Endothelial cell of umbilical vein (primary cell): ENCODE data around the gene COPS7A. TPM values are rescaled to one million over a fixed set of nuclear protein-coding genes. Genes with fewer than 3 reads are reported as not detected.

Experiments
- BruUV-seq: library from RNA; stranded (reverse); fragments of 400-500 nt; replicated peaks from 2 replicates; lab custom pipeline; 2021; lab: Mats Ljungman, UMichigan
- CTCF ChIA-PET: fragments of 300-600, 350-600 bp; sonication (Branson Sonifier 250); formaldehyde crosslinking; loops from one replicate; lab custom pipeline; 2021; ENCODE audit warnings: antibody characterized with exemption, inconsistent platforms; lab: Charles Lee
- POLR2A ChIA-PET: fragments of 300-600, 350-600 bp; sonication (Branson Sonifier 250); formaldehyde crosslinking; loops from one replicate; lab custom pipeline; 2021; ENCODE audit warnings: antibody characterized with exemption, inconsistent platforms; lab: Charles Lee
- DNase-seq: peaks from one replicate; pipeline ENCODE4 v3.0.0-alpha.2; 2011; ENCODE audit warnings: low read depth, low spot score
- FAIRE-seq: peaks from 2 replicates; lab custom pipeline; 2011; peaks lifted over from hg19 to GRCh38; lab: Jason Lieb, UNC
- H2AFZ ChIP-seq: 2 replicates; pipeline ENCODE4 v1.6.0; 2012; ENCODE audit warnings: low read depth, low read length, control low read depth, inconsistent platforms
- H3K27ac ChIP-seq: 2 replicates; pipeline ENCODE4 v1.5.1; 2011; ENCODE audit warnings: low read depth, mild to moderate bottlenecking, control low read depth, low read length, moderate library complexity; ENCODE audit not compliant: insufficient read depth
- H3K27me3 ChIP-seq, 2 experiments: 2 replicates each; pipeline versions ENCODE4 v1.6.0 to v1.6.1; 2011; ENCODE audit warnings: low read length in 2 of 2, mixed read lengths in 1 of 2; ENCODE audit not compliant: control insufficient read depth in 2 of 2, insufficient read depth in 2 of 2
- H3K36me3 ChIP-seq, 2 experiments: 2 replicates in 1 of 2; 3 replicates in 1 of 2; pipeline ENCODE4 v1.5.1; 2011; ENCODE audit warnings: low read length in 2 of 2, mild to moderate bottlenecking in 1 of 2, moderate library complexity in 1 of 2; ENCODE audit not compliant: control insufficient read depth in 2 of 2, insufficient read depth in 2 of 2; ENCODE audit errors: extremely low read depth in 1 of 2
- H3K4me1 ChIP-seq: 3 replicates; pipeline ENCODE4 v1.5.1; 2011; ENCODE audit warnings: mild to moderate bottlenecking, low read length; ENCODE audit not compliant: control insufficient read depth, insufficient read depth; ENCODE audit errors: extremely low read depth
- H3K4me2 ChIP-seq: 2 replicates; pipeline ENCODE4 v1.6.1; 2011; ENCODE audit warnings: low read length, control low read depth, mixed read lengths; ENCODE audit not compliant: insufficient read depth
- H3K4me3 ChIP-seq, 3 experiments: fragments of 200-600 bp in 1 of 3; sonication (generic), shearing (Covaris generic) in 1 of 3; replicated peaks in 1 of 3; 2 replicates each; pipeline ENCODE4 v1.5.1; 2011 to 2016; ENCODE audit warnings: control low read depth in 3 of 3, low read length in 3 of 3, mild to moderate bottlenecking in 2 of 3, inconsistent platforms in 1 of 3, low read depth in 1 of 3, moderate library complexity in 1 of 3; ENCODE audit not compliant: insufficient read depth in 1 of 3
- H3K79me2 ChIP-seq: 2 replicates; pipeline ENCODE4 v1.6.0; 2012; ENCODE audit warnings: low read length, inconsistent platforms; ENCODE audit not compliant: control insufficient read depth, insufficient read depth
- H3K9ac ChIP-seq: replicated peaks from 2 replicates; pipeline ENCODE3; 2011; ENCODE audit warnings: low read length, control low read depth; ENCODE audit not compliant: insufficient read depth; ENCODE audit errors: extremely low read depth
- H3K9me1 ChIP-seq: replicated peaks from 3 replicates; pipeline ENCODE4 v1.6.0; 2011; ENCODE audit warnings: mild to moderate bottlenecking, low read length; ENCODE audit not compliant: control insufficient read depth, insufficient read depth; ENCODE audit errors: extremely low read depth
- H3K9me3 ChIP-seq: replicated peaks from 2 replicates; pipeline ENCODE4 v1.5.1; 2012; ENCODE audit warnings: low read length, inconsistent platforms; ENCODE audit not compliant: control insufficient read depth, insufficient read depth
- H4K20me1 ChIP-seq: replicated peaks from 2 replicates; pipeline ENCODE3; 2011; ENCODE audit warnings: mild to moderate bottlenecking, low read length; ENCODE audit not compliant: control insufficient read depth, insufficient read depth; ENCODE audit errors: extremely low read depth
- EZH2 ChIP-seq: IDR thresholded peaks from 2 replicates; pipeline ENCODE4 v1.6.1; 2012; ENCODE audit warnings: borderline replicate concordance, low read depth, mild to moderate bottlenecking, moderate library complexity, low read length, inconsistent platforms; ENCODE audit not compliant: severe bottlenecking
- FOS ChIP-seq: IDR thresholded peaks from 2 replicates; pipeline ENCODE4 v1.6.1; 2011; ENCODE audit warnings: mild to moderate bottlenecking, low read length, moderate library complexity, borderline replicate concordance; ENCODE audit not compliant: insufficient read depth
- POLR2AphosphoS5 ChIP-seq: IDR thresholded peaks from 2 replicates; pipeline ENCODE4 v1.6.1; 2012; ENCODE audit warnings: low read depth, mild to moderate bottlenecking, control low read depth, low read length, moderate library complexity; ENCODE audit not compliant: insufficient read depth
- dilution Hi-C: fragments of 300-500 bp; cut with MboI; formaldehyde crosslinking; loops from one replicate; pipeline ENCODE4 v1.15.0; 2019; ENCODE audit warnings: low sequenced_read_pairs; ENCODE audit not compliant: extremely low pct_ligation_motif_present
- intact Hi-C: fragments of 100-400 bp; cut with micrococcal nuclease; formaldehyde crosslinking; loops from one replicate; pipeline ENCODE4 v1.10.0; 2022
- polyA plus RNA-seq, 4 experiments: library from polyadenylated mRNA; depleted of rRNA in 3 of 4; stranded (reverse) in 3 of 4; unstranded in 1 of 4; fragments of >200 nt; gene quantifications; 2 replicates each; pipeline versions ENCODE4 v1.2.1 to v1.2.3, GENCODE V29; 2011 to 2012; ENCODE audit warnings: missing spikeins in 1 of 4
- total RNA-seq: library from RNA; stranded (reverse); gene quantifications from 2 replicates; pipeline ENCODE4 v1.2.3, GENCODE V29; 2021
- TF ChIP-seq, protein P1 (sequence below): IDR thresholded peaks from 2 replicates; pipeline ENCODE4 v1.6.1; 2011; ENCODE audit not compliant: insufficient read depth, insufficient read length
- TF ChIP-seq, protein P2 (sequence below), 2 donors: IDR thresholded peaks; 1 replicate in 1 of 2; 2 replicates in 1 of 2; pipeline ENCODE4 v1.5.1; 2011; ENCODE audit warnings: low read length in 2 of 2, mild to moderate bottlenecking in 2 of 2, moderate library complexity in 2 of 2, control low read depth in 1 of 2, inconsistent platforms in 1 of 2, low read depth in 1 of 2; ENCODE audit not compliant: insufficient read depth in 1 of 2; ENCODE audit errors: extremely low read depth in 1 of 2

Gene COPS7A
- total and polyA plus RNA-seq, 2 donors (not counting 3 experiments of a cell fraction or from before 2014, with no cell fraction given) = 41.1 to 104 TPM

GRCh38 chr12:6772726-6773589 is 49.1 kb downstream of the COPS7A start:
- Histone ChIP-seq H3K27me3 (no peaks in the 10 kb centered on the region), H3K9me3 (no peaks in the 10 kb centered on the region), H2AFZ (no peak overlapping the region), H3K4me3 (no peak overlapping the region), H3K4me1 (peaks cover 13% of the 10 kb centered on the region), H3K9ac (no peak overlapping the region), H3K79me2 (peaks cover 18% of the 10 kb centered on the region), H3K9me1 (no peaks in the 10 kb centered on the region), H3K27ac (no peak overlapping the region), H3K36me3 (peaks cover 0 to 29% of the 10 kb centered on the region in 2 experiments), H4K20me1 (no peaks in the 10 kb centered on the region), H3K4me2 (no peak overlapping the region)
- TF ChIP-seq FOS = no peak
- TF ChIP-seq, protein P1, sequence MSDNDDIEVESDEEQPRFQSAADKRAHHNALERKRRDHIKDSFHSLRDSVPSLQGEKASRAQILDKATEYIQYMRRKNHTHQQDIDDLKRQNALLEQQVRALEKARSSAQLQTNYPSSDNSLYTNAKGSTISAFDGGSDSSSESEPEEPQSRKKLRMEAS = no peak
- no peak for TF ChIP-seq POLR2AphosphoS5
- TF ChIP-seq, protein P2, sequence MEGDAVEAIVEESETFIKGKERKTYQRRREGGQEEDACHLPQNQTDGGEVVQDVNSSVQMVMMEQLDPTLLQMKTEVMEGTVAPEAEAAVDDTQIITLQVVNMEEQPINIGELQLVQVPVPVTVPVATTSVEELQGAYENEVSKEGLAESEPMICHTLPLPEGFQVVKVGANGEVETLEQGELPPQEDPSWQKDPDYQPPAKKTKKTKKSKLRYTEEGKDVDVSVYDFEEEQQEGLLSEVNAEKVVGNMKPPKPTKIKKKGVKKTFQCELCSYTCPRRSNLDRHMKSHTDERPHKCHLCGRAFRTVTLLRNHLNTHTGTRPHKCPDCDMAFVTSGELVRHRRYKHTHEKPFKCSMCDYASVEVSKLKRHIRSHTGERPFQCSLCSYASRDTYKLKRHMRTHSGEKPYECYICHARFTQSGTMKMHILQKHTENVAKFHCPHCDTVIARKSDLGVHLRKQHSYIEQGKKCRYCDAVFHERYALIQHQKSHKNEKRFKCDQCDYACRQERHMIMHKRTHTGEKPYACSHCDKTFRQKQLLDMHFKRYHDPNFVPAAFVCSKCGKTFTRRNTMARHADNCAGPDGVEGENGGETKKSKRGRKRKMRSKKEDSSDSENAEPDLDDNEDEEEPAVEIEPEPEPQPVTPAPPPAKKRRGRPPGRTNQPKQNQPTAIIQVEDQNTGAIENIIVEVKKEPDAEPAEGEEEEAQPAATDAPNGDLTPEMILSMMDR (IDR thresholded peaks at IDR 0.05; ENCODE audit: extremely low read depth in 1 of 2, insufficient read depth in 1 of 2, low read depth in 1 of 2, low read length in 2 of 2) = no peak
- TF ChIP-seq EZH2 = no peak
- intact Hi-C loops = no loop called here
- ChIA-PET POLR2A (no interaction called here), CTCF (interaction anchor here (2.4 to 8.4 kb wide), 2 partner anchors 19 to 20 kb away, joined by 17 to 234 read pairs; partner anchors contain the start of gene MLF2)
- no peak for DNase-seq
- FAIRE-seq = no peak
- dilution Hi-C loops = no loop called here
- no TSS peak for BruUV-seq
